DND-41 (cell line): ENCODE data around the gene FAM107B.

Experiments used
- ATAC-seq: fragments of 200-7000 bp; cut with Tn5 transposase; 3 replicates; pipeline ENCODE4 v1.9.1; 2021; ENCODE audit warnings: low read depth; ENCODE audit not compliant: insufficient read depth
- DNase-seq: peaks from one replicate; pipeline ENCODE4 v3.0.0-alpha.2; 2020
- H2AFZ ChIP-seq: 2 replicates; pipeline ENCODE4 v1.6.0; 2012; ENCODE audit warnings: low read depth, low read length
- H3K27ac ChIP-seq: 2 replicates; pipeline ENCODE4 v1.5.1; 2012; ENCODE audit warnings: low read length, inconsistent platforms
- H3K27me3 ChIP-seq: fragments of 200-600 bp; sonication (generic); 2 replicates; pipeline ENCODE4 v1.6.0; 2012; ENCODE audit warnings: low read length, mild to moderate bottlenecking, inconsistent platforms; ENCODE audit not compliant: insufficient read depth, poor library complexity
- H3K36me3 ChIP-seq: 2 replicates; pipeline ENCODE4 v1.5.1; 2012; ENCODE audit warnings: low read length, inconsistent platforms; ENCODE audit not compliant: insufficient read depth
- H3K4me1 ChIP-seq: 2 replicates; pipeline ENCODE4 v1.5.1; 2012; ENCODE audit warnings: mild to moderate bottlenecking, low read length; ENCODE audit not compliant: insufficient read depth
- H3K4me2 ChIP-seq: 2 replicates; pipeline ENCODE4 v1.6.0; 2012; ENCODE audit warnings: mild to moderate bottlenecking, moderate library complexity, low read length, inconsistent platforms; ENCODE audit not compliant: insufficient read depth
- H3K4me3 ChIP-seq, 2 experiments: fragments of 200-600 bp in 1 of 2; shearing (Covaris generic) in 1 of 2; 2 replicates each; pipeline ENCODE4 v1.5.1; 2012 to 2016; ENCODE audit warnings: inconsistent platforms in 2 of 2, low read length in 2 of 2, mild to moderate bottlenecking in 2 of 2, low read depth in 1 of 2, moderate library complexity in 1 of 2
- H3K79me2 ChIP-seq: 2 replicates; pipeline ENCODE4 v1.6.0; 2012; ENCODE audit warnings: low read length, inconsistent platforms; ENCODE audit not compliant: insufficient read depth
- H3K9ac ChIP-seq: 2 replicates; pipeline ENCODE4 v1.6.0; 2012; ENCODE audit warnings: low read depth, mild to moderate bottlenecking, inconsistent platforms, low read length, moderate library complexity
- H3K9me3 ChIP-seq: 2 replicates; pipeline ENCODE4 v1.5.1; 2012; ENCODE audit warnings: low read length, moderate library complexity, mild to moderate bottlenecking, inconsistent platforms; ENCODE audit not compliant: insufficient read depth, severe bottlenecking
- H4K20me1 ChIP-seq: 2 replicates; pipeline ENCODE4 v1.6.0; 2012; ENCODE audit warnings: low read length; ENCODE audit not compliant: insufficient read depth
- CTCF ChIP-seq: IDR thresholded peaks from 2 replicates; pipeline ENCODE4 v1.5.1; 2012; ENCODE audit warnings: borderline replicate concordance, low read length, moderate library complexity, mild to moderate bottlenecking; ENCODE audit not compliant: poor library complexity, severe bottlenecking; ENCODE audit errors: extremely low read depth
- EZH2 ChIP-seq: IDR thresholded peaks from 3 replicates; pipeline ENCODE4 v1.6.1; 2012; ENCODE audit warnings: borderline replicate concordance, low read depth, mild to moderate bottlenecking, moderate library complexity, low read length, inconsistent platforms; ENCODE audit not compliant: severe bottlenecking

The FAM107B gene

GRCh38 chr10:14554491-14555205 is 220.0 kb downstream of the FAM107B start:
- DNase-seq: no peak
- no peak overlapping the region for H3K9ac ChIP-seq

GRCh38 chr10:14554091-14554490 is 220.6 kb downstream of the FAM107B start:
- H3K27ac ChIP-seq: no peak overlapping the region
- no peak overlapping the region for H3K9ac ChIP-seq
- DNase-seq: no peak
- no peaks in the 10 kb centered on the region for H3K36me3 ChIP-seq
- H3K4me2 ChIP-seq: no peak overlapping the region
- no peak overlapping the region for H2AFZ ChIP-seq
- TF ChIP-seq CTCF (no peak), EZH2 (no peak)
- no peaks in the 10 kb centered on the region for H3K9me3 ChIP-seq
- H3K4me1 ChIP-seq: no peaks in the 10 kb centered on the region
- no peaks in the 10 kb centered on the region for H3K79me2 ChIP-seq
- no peaks in the 10 kb centered on the region for H4K20me1 ChIP-seq
- ATAC-seq: no peak
- no peak overlapping the region for H3K4me3 ChIP-seq
- H3K27me3 ChIP-seq: peaks cover 4% of the 10 kb centered on the region

More at GRCh38 chr10:14554491-14555205, 220.0 kb downstream of the FAM107B start:
- H3K27ac ChIP-seq: no peak overlapping the region
- H2AFZ ChIP-seq: no peak overlapping the region
- TF ChIP-seq EZH2 (no peak), CTCF (no peak)
- no peaks in the 10 kb centered on the region for H3K36me3 ChIP-seq
- H4K20me1 ChIP-seq: no peaks in the 10 kb centered on the region
- no peak overlapping the region for H3K4me3 ChIP-seq
- peaks cover 4% of the 10 kb centered on the region for H3K27me3 ChIP-seq
- no peak overlapping the region for H3K4me2 ChIP-seq
- no peaks in the 10 kb centered on the region for H3K79me2 ChIP-seq
- H3K9me3 ChIP-seq: no peaks in the 10 kb centered on the region
- no peaks in the 10 kb centered on the region for H3K4me1 ChIP-seq
- no peak for ATAC-seq

- Histone ChIP-seq H3K79me2 (no peaks in the 10 kb centered on the region), H3K27ac (no peak overlapping the region), H3K9ac (no peak overlapping the region), H3K4me1 (no peaks in the 10 kb centered on the region), H3K36me3 (no peaks in the 10 kb centered on the region), H3K4me2 (no peak overlapping the region), H3K27me3 (peaks cover 4% of the 10 kb centered on the region), H3K4me3 (no peak overlapping the region), H3K9me3 (no peaks in the 10 kb centered on the region), H4K20me1 (no peaks in the 10 kb centered on the region), H2AFZ (no peak overlapping the region)
- TF ChIP-seq CTCF (no peak), EZH2 (no peak)
- DNase-seq: no peak
- ATAC-seq: no peak
Measured at GRCh38 chr10:14553448-14553847, 221.2 kb downstream of the FAM107B start.

- Histone ChIP-seq H3K9me3 (no peaks in the 10 kb centered on the region), H3K27ac (no peak overlapping the region), H3K79me2 (no peaks in the 10 kb centered on the region), H3K4me3 (no peak overlapping the region), H3K27me3 (peaks cover 4% of the 10 kb centered on the region), H3K4me2 (no peak overlapping the region), H4K20me1 (no peaks in the 10 kb centered on the region), H2AFZ (no peak overlapping the region), H3K4me1 (no peaks in the 10 kb centered on the region), H3K9ac (no peak overlapping the region), H3K36me3 (no peaks in the 10 kb centered on the region)
- DNase-seq (no peak), ATAC-seq (no peak)
- TF ChIP-seq EZH2: no peak
Measured at GRCh38 chr10:14552015-14552414, 222.7 kb downstream of the FAM107B start.
